GM19043 (cell line): ENCODE results near the gene NEUROD4.

Experiments used
- ATAC-seq: cut with Tn5 transposase; IDR thresholded peaks from one replicate; pipeline ENCODE4 v1.9.1; 2021; ENCODE audit warnings: low read depth; ENCODE audit not compliant: unreplicated experiment

The NEUROD4 gene

GRCh38 chr12:55057481-55057880 lies 37.7 kb downstream of the NEUROD4 start:
- no peak for ATAC-seq

- ATAC-seq: no peak
These were observed 38.3 kb downstream of the NEUROD4 start for GRCh38 chr12:55058082-55058481.

GRCh38 chr12:55058776-55059175 lies 39.0 kb downstream of the NEUROD4 start:
- no peak for ATAC-seq

- ATAC-seq: peak; percentile 99
These were observed 40.7 kb downstream of the NEUROD4 start for GRCh38 chr12:55060470-55060869.

- ATAC-seq: no peak
These were observed 41.2 kb downstream of the NEUROD4 start for GRCh38 chr12:55061024-55061423.

- no peak for ATAC-seq
These were observed 43.5 kb downstream of the NEUROD4 start for GRCh38 chr12:55063291-55063690.

- ATAC-seq: no peak
These were observed 45.8 kb downstream of the NEUROD4 start for GRCh38 chr12:55065535-55065934.

- ATAC-seq: no peak
These were observed 47.9 kb downstream of the NEUROD4 start for GRCh38 chr12:55067701-55068100.

- ATAC-seq: peak; percentile 62
These were observed 48.7 kb downstream of the NEUROD4 start for GRCh38 chr12:55068416-55069010.

GRCh38 chr12:55072083-55072482 lies 52.3 kb downstream of the NEUROD4 start:
- no peak for ATAC-seq

- no peak for ATAC-seq
These were observed 53.6 kb downstream of the NEUROD4 start for GRCh38 chr12:55073043-55074022.

GRCh38 chr12:55074806-55075205 lies 55.0 kb downstream of the NEUROD4 start:
- ATAC-seq: no peak
